ENCODE data around the gene MOAP1. TPM values are rescaled to one million over a fixed set of nuclear protein-coding genes. Genes with fewer than 3 reads are reported as not detected.

MOAP1 gene
- total and polyA plus RNA-seq, 4 donors, result 7.8 to 13.2 (median 11.7) TPM

- Histone ChIP-seq H3K27me3 (ENCODE audit: control insufficient read depth in 4 of 4, insufficient read depth in 4 of 4, low read length in 3 of 4) (no peaks in the 10 kb centered on the region), H3K9me3 (ENCODE audit: control insufficient read depth in 4 of 4, low read length in 3 of 4) (no peaks in the 10 kb centered on the region), H3K36me3 (ENCODE audit: control insufficient read depth in 4 of 4, insufficient read depth in 3 of 4, low read depth in 1 of 4, low read length in 3 of 4) (no peaks in the 10 kb centered on the region), H3K9ac (ENCODE audit: low read depth in 1 of 2, low read length in 2 of 2) (no peak overlapping the region), H3K4me3 (ENCODE audit: low read depth in 1 of 3, low read length in 3 of 3) (no peak overlapping the region), H3K27ac (ENCODE audit: low read depth in 1 of 2, low read length in 2 of 2) (no peak overlapping the region), H3K4me1 (ENCODE audit: control insufficient read depth in 4 of 4, insufficient read depth in 4 of 4, low read length in 3 of 4) (peaks cover 0 to 3% (median 0%) of the 10 kb centered on the region in 4 donors)
- TF ChIP-seq FOXA2 (IDR thresholded peaks at IDR 0.05), result no peak
- no peak for TF ChIP-seq MAX (IDR thresholded peaks at IDR 0.05)
- no peak for TF ChIP-seq RAD21 (IDR thresholded peaks at IDR 0.05)
- no peak for TF ChIP-seq EGR1 (IDR thresholded peaks at IDR 0.05; ENCODE audit: low read depth in 2 of 2)
- TF ChIP-seq NR2F2 (IDR thresholded peaks at IDR 0.05), result no peak
- no peak for TF ChIP-seq SP1 (IDR thresholded peaks at IDR 0.05)
- TF ChIP-seq RXRA (IDR thresholded peaks at IDR 0.05), result no peak
- 89% methylated on average over 8 of the region's 8 CpGs for WGBS
- DNase-seq (ENCODE audit: low spot score), result no peak
Measured at GRCh38 chr14:93156693-93157369, 27.9 kb downstream of the MOAP1 start.

- 66% methylated on average over 2 of the region's 2 CpGs for WGBS
- no peaks in the 10 kb centered on the region for H3K9me3 ChIP-seq (ENCODE audit: control insufficient read depth in 4 of 4, low read length in 3 of 4)
- H3K27ac ChIP-seq (ENCODE audit: low read depth in 1 of 2, low read length in 2 of 2), result no peak overlapping the region
- no peak overlapping the region for H3K4me3 ChIP-seq (ENCODE audit: low read depth in 1 of 3, low read length in 3 of 3)
- DNase-seq (ENCODE audit: low spot score), result no peak
- H3K9ac ChIP-seq (ENCODE audit: low read depth in 1 of 2, low read length in 2 of 2), result no peak overlapping the region
- H3K36me3 ChIP-seq (ENCODE audit: control insufficient read depth in 4 of 4, insufficient read depth in 3 of 4, low read depth in 1 of 4, low read length in 3 of 4), result no peaks in the 10 kb centered on the region
- TF ChIP-seq YY1 (IDR thresholded peaks at IDR 0.05) (no peak), SP1 (IDR thresholded peaks at IDR 0.05) (no peak), JUND (IDR thresholded peaks at IDR 0.05) (no peak), MAX (IDR thresholded peaks at IDR 0.05) (no peak), GABPA (IDR thresholded peaks at IDR 0.05 in 1 of 2, conservative IDR thresholded peaks at IDR 0.05 in 1 of 2) (no peak), FOXA2 (IDR thresholded peaks at IDR 0.05) (no peak), NR2F2 (IDR thresholded peaks at IDR 0.05) (no peak), TAF1 (conservative IDR thresholded peaks at IDR 0.05) (no peak), HNF4A (conservative IDR thresholded peaks at IDR 0.05) (no peak), REST (IDR thresholded peaks at IDR 0.05) (no peak), ATF3 (IDR thresholded peaks at IDR 0.05) (no peak), EGR1 (IDR thresholded peaks at IDR 0.05; ENCODE audit: low read depth in 2 of 2) (no peak), ZBTB33 (IDR thresholded peaks at IDR 0.05) (no peak), FOXA1 (IDR thresholded peaks at IDR 0.05) (no peak), RXRA (IDR thresholded peaks at IDR 0.05) (no peak), RAD21 (IDR thresholded peaks at IDR 0.05) (no peak)
- no peaks in the 10 kb centered on the region for H3K27me3 ChIP-seq (ENCODE audit: control insufficient read depth in 4 of 4, insufficient read depth in 4 of 4, low read length in 3 of 4)
- peaks cover under 1 to 8% (median 6%) of the 10 kb centered on the region in 4 donors for H3K4me1 ChIP-seq (ENCODE audit: control insufficient read depth in 4 of 4, insufficient read depth in 4 of 4, low read length in 3 of 4)
Measured at GRCh38 chr14:93155667-93156066, 29.0 kb downstream of the MOAP1 start.

All from liver (tissue), 9 donors.